ENCODE data around the gene PDZD2.

PDZD2 gene

GRCh38 chr5:31605920-31606319 is 33.0 kb upstream of the PDZD2 start:
- no peak overlapping the region for H3K4me3 ChIP-seq (ENCODE audit: low read depth in 1 of 2, low read length in 2 of 2)

GRCh38 chr5:31607546-31607945 is 31.4 kb upstream of the PDZD2 start:
- H3K4me3 ChIP-seq (ENCODE audit: low read depth in 1 of 2, low read length in 2 of 2) = no peak overlapping the region
- no peaks in the 10 kb centered on the region for H4K20me1 ChIP-seq (ENCODE audit: insufficient read depth, low read length)
- no peaks in the 10 kb centered on the region for H3K9me3 ChIP-seq (ENCODE audit: insufficient read depth, low read length, severe bottlenecking)
- DNase-seq = no peak
- TF ChIP-seq EZH2 (IDR thresholded peaks at IDR 0.05; ENCODE audit: borderline replicate concordance, low read depth, low read length, severe bottlenecking) = no peak
- no peak for TF ChIP-seq CTCF (IDR thresholded peaks at IDR 0.05; ENCODE audit: borderline replicate concordance, extremely low read depth, low read length, poor library complexity, severe bottlenecking)
- H2AFZ ChIP-seq (ENCODE audit: low read depth, low read length) = no peak overlapping the region
- no peak for ATAC-seq (ENCODE audit: insufficient read depth, low read depth)
- H3K4me1 ChIP-seq (ENCODE audit: insufficient read depth, low read length) = no peaks in the 10 kb centered on the region
- H3K27ac ChIP-seq (ENCODE audit: low read length) = no peak overlapping the region
- no peak overlapping the region for H3K4me2 ChIP-seq (ENCODE audit: insufficient read depth, low read length)
- H3K27me3 ChIP-seq (ENCODE audit: insufficient read depth, low read length, poor library complexity) = no peaks in the 10 kb centered on the region
- no peak overlapping the region for H3K9ac ChIP-seq (ENCODE audit: low read depth, low read length)
- no peaks in the 10 kb centered on the region for H3K79me2 ChIP-seq (ENCODE audit: insufficient read depth, low read length)
- no peaks in the 10 kb centered on the region for H3K36me3 ChIP-seq (ENCODE audit: insufficient read depth, low read length)

More at GRCh38 chr5:31605920-31606319, 33.0 kb upstream of the PDZD2 start:
- Histone ChIP-seq H3K4me1 (ENCODE audit: insufficient read depth, low read length) (no peaks in the 10 kb centered on the region), H3K9ac (ENCODE audit: low read depth, low read length) (no peak overlapping the region), H3K27me3 (ENCODE audit: insufficient read depth, low read length, poor library complexity) (no peaks in the 10 kb centered on the region), H3K27ac (ENCODE audit: low read length) (no peak overlapping the region), H3K36me3 (ENCODE audit: insufficient read depth, low read length) (no peaks in the 10 kb centered on the region), H2AFZ (ENCODE audit: low read depth, low read length) (no peak overlapping the region), H4K20me1 (ENCODE audit: insufficient read depth, low read length) (no peaks in the 10 kb centered on the region), H3K4me2 (ENCODE audit: insufficient read depth, low read length) (no peak overlapping the region), H3K9me3 (ENCODE audit: insufficient read depth, low read length, severe bottlenecking) (no peaks in the 10 kb centered on the region), H3K79me2 (ENCODE audit: insufficient read depth, low read length) (no peaks in the 10 kb centered on the region)
- no peak for TF ChIP-seq CTCF (IDR thresholded peaks at IDR 0.05; ENCODE audit: borderline replicate concordance, extremely low read depth, low read length, poor library complexity, severe bottlenecking)
- ATAC-seq (ENCODE audit: insufficient read depth, low read depth) = no peak
- DNase-seq = no peak

GRCh38 chr5:31611002-31611401 is 27.9 kb upstream of the PDZD2 start:
- no peaks in the 10 kb centered on the region for H4K20me1 ChIP-seq (ENCODE audit: insufficient read depth, low read length)
- no peaks in the 10 kb centered on the region for H3K27me3 ChIP-seq (ENCODE audit: insufficient read depth, low read length, poor library complexity)
- no peak overlapping the region for H3K4me3 ChIP-seq (ENCODE audit: low read depth in 1 of 2, low read length in 2 of 2)
- no peak overlapping the region for H3K27ac ChIP-seq (ENCODE audit: low read length)
- ATAC-seq (ENCODE audit: insufficient read depth, low read depth) = no peak
- H3K9ac ChIP-seq (ENCODE audit: low read depth, low read length) = no peak overlapping the region
- H2AFZ ChIP-seq (ENCODE audit: low read depth, low read length) = no peak overlapping the region
- no peaks in the 10 kb centered on the region for H3K4me1 ChIP-seq (ENCODE audit: insufficient read depth, low read length)
- H3K4me2 ChIP-seq (ENCODE audit: insufficient read depth, low read length) = no peak overlapping the region
- DNase-seq = no peak
- no peaks in the 10 kb centered on the region for H3K36me3 ChIP-seq (ENCODE audit: insufficient read depth, low read length)
- no peaks in the 10 kb centered on the region for H3K79me2 ChIP-seq (ENCODE audit: insufficient read depth, low read length)
- no peaks in the 10 kb centered on the region for H3K9me3 ChIP-seq (ENCODE audit: insufficient read depth, low read length, severe bottlenecking)
- TF ChIP-seq EZH2 (IDR thresholded peaks at IDR 0.05; ENCODE audit: borderline replicate concordance, low read depth, low read length, severe bottlenecking) (no peak), CTCF (IDR thresholded peaks at IDR 0.05; ENCODE audit: borderline replicate concordance, extremely low read depth, low read length, poor library complexity, severe bottlenecking) (no peak)

- H3K4me3 ChIP-seq (ENCODE audit: low read depth in 1 of 2, low read length in 2 of 2) = no peak overlapping the region
- no peak for DNase-seq
- no peak overlapping the region for H3K27ac ChIP-seq (ENCODE audit: low read length)
- H3K27me3 ChIP-seq (ENCODE audit: insufficient read depth, low read length, poor library complexity) = no peaks in the 10 kb centered on the region
- no peaks in the 10 kb centered on the region for H4K20me1 ChIP-seq (ENCODE audit: insufficient read depth, low read length)
- H2AFZ ChIP-seq (ENCODE audit: low read depth, low read length) = no peak overlapping the region
- TF ChIP-seq EZH2 (IDR thresholded peaks at IDR 0.05; ENCODE audit: borderline replicate concordance, low read depth, low read length, severe bottlenecking) = no peak
- TF ChIP-seq CTCF (IDR thresholded peaks at IDR 0.05; ENCODE audit: borderline replicate concordance, extremely low read depth, low read length, poor library complexity, severe bottlenecking) = no peak
- no peak for ATAC-seq (ENCODE audit: insufficient read depth, low read depth)
- no peaks in the 10 kb centered on the region for H3K36me3 ChIP-seq (ENCODE audit: insufficient read depth, low read length)
- no peaks in the 10 kb centered on the region for H3K4me1 ChIP-seq (ENCODE audit: insufficient read depth, low read length)
- no peak overlapping the region for H3K4me2 ChIP-seq (ENCODE audit: insufficient read depth, low read length)
- H3K9ac ChIP-seq (ENCODE audit: low read depth, low read length) = no peak overlapping the region
- H3K9me3 ChIP-seq (ENCODE audit: insufficient read depth, low read length, severe bottlenecking) = no peaks in the 10 kb centered on the region
- no peaks in the 10 kb centered on the region for H3K79me2 ChIP-seq (ENCODE audit: insufficient read depth, low read length)
Observed at GRCh38 chr5:31613651-31614050, 25.3 kb upstream of the PDZD2 start.
